NB4 (cell line): ENCODE measurements around the gene CDC34.

Experiments used
- DNase-seq: peaks from one replicate; pipeline ENCODE4 v3.0.0; 2010; ENCODE audit warnings: low read depth
- H3K4me3 ChIP-seq: one replicate; pipeline ENCODE4 v1.5.1; 2011; ENCODE audit warnings: mild to moderate bottlenecking, low read depth, low read length, moderate library complexity
- CTCF ChIP-seq: IDR thresholded peaks from one replicate; pipeline ENCODE4 v1.5.1; 2012; ENCODE audit warnings: low read depth, low read length
- MAX ChIP-seq: IDR thresholded peaks from 2 replicates; pipeline ENCODE4 v1.6.1; 2011; ENCODE audit warnings: low read depth, low read length
- MYC ChIP-seq: IDR thresholded peaks from 2 replicates; pipeline ENCODE4 v1.6.1; 2011; ENCODE audit warnings: low read depth, low read length
- POLR2A ChIP-seq: IDR thresholded peaks from 2 replicates; pipeline ENCODE4 v1.6.1; 2011; ENCODE audit warnings: mild to moderate bottlenecking; ENCODE audit not compliant: insufficient read length; ENCODE audit errors: extremely low read depth

Gene CDC34

GRCh38 chr19:590396-590745 is 58.8 kb downstream of the CDC34 start:
- TF ChIP-seq POLR2A (no peak), MYC (no peak), MAX (no peak), CTCF (no peak)
- no peak overlapping the region for H3K4me3 ChIP-seq
- DNase-seq = no peak

- TF ChIP-seq MAX (no peak), POLR2A (no peak), MYC (no peak), CTCF (no peak)
- no peak for DNase-seq
- no peak overlapping the region for H3K4me3 ChIP-seq
These were observed 59.2 kb downstream of the CDC34 start for GRCh38 chr19:590750-591098.

DNA sequence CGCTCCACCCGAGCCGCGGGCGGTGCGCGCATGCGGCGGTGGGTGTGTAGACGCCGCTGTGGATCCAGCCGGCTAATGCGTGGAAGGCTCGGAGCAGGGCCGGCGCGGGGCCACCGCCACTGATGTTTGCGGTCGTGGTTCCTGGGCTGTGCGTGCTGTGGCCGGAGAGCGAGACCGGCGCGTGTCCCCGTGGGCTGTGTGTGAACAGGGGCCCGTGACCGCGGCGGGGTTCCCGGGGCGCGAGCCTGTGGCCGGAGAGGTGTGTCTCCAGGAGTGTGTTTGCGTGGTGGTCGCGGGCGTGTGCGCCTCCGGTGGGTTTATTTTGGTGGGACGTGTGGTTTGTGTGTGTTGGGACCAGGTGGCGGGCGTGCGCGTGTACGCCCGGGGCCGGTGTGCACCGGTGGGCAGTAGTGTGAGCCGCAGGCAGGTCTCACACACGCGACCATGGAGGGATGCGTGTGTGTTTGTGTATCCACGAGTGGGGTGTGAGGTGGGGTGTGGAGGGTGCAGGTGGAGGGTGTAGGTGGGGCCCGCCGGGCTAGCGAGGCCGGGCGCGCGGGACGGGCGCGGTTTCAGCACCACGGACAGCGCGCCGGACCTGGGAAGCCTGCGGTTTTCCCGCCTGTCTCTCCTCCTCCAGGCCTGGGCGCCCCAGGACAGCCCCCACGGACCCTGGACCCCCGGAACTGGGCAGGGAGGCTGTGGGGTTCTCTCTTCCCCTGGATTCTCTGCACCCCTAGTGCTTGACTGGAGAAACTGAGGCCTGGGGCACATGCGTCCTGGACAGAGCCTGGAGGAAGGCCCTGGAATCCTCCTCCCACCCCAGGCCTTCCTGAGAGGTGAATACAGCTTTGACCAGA is 59.8 kb downstream of the CDC34 start:
- DNase-seq = no peak
- no peak overlapping the region for H3K4me3 ChIP-seq
- no peak for TF ChIP-seq POLR2A
- TF ChIP-seq MAX = no peak
- TF ChIP-seq CTCF = no peak
- TF ChIP-seq MYC = no peak
